Measurements from ENCODE around the gene TNFRSF21. TPM values are rescaled to one million over a fixed set of nuclear protein-coding genes. Genes with fewer than 3 reads are reported as not detected.

The TNFRSF21 gene
- total RNA-seq, 1 experiment from 2014 or later, result 47.3 TPM

DNA sequence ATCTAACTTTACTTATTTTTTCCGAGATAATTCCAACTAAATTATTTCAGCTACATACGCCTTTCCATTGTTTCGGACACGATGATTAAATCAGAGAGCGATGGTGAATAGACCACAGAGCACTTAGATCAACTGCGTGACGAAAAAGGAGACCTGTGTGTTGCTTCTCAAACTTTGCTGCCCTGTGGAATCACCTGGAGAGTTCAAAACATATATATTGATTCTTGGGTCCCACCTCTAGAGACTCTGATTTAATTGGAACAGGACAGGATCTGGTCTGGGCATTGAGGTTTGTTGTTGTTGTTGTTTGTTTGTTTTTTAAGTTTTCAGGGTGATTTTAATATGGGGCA, 401 bp upstream of the TNFRSF21 start:
- Mint-ChIP-seq H3K27ac (no peak overlapping the region), H3K4me1 (peaks cover 33% of the 10 kb centered on the region), H3K36me3 (peaks cover 21% of the 10 kb centered on the region), H3K27me3 (ENCODE audit: low read depth) (no peaks in the 10 kb centered on the region; the same call in 1 of the 2 replicates), H3K9me3 (peaks cover 36% of the 10 kb centered on the region), H3K4me3 (peak overlapping the region; percentile 81)
- no peak for DNase-seq (ENCODE audit: low spot score)
- ChIA-PET CTCF (interaction anchor here (0.6 to 1.2 kb wide), 3 partner anchors 14 to 232 kb away, joined by 3 read pairs; no protein-coding TSS in a partner anchor), POLR2A (no interaction called here)
- ATAC-seq, result peak; percentile 10
- no peak for TF ChIP-seq ZNF281 (CRISPR knock-in tag; IDR thresholded peaks at IDR 0.05)
- TF ChIP-seq MLX (CRISPR knock-in tag; IDR thresholded peaks at IDR 0.05), result no peak
- no peak for TF ChIP-seq ZNF232 (CRISPR knock-in tag; IDR thresholded peaks at IDR 0.05)
- no peak for TF ChIP-seq NFE2L1 (CRISPR knock-in tag; IDR thresholded peaks at IDR 0.05)
- TF ChIP-seq, protein P1, sequence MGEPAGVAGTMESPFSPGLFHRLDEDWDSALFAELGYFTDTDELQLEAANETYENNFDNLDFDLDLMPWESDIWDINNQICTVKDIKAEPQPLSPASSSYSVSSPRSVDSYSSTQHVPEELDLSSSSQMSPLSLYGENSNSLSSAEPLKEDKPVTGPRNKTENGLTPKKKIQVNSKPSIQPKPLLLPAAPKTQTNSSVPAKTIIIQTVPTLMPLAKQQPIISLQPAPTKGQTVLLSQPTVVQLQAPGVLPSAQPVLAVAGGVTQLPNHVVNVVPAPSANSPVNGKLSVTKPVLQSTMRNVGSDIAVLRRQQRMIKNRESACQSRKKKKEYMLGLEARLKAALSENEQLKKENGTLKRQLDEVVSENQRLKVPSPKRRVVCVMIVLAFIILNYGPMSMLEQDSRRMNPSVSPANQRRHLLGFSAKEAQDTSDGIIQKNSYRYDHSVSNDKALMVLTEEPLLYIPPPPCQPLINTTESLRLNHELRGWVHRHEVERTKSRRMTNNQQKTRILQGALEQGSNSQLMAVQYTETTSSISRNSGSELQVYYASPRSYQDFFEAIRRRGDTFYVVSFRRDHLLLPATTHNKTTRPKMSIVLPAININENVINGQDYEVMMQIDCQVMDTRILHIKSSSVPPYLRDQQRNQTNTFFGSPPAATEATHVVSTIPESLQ (CRISPR knock-in tag; IDR thresholded peaks at IDR 0.05), result no peak
- TF ChIP-seq ELF4 (CRISPR knock-in tag; IDR thresholded peaks at IDR 0.05; ENCODE audit: low read depth), result no peak
- no peak for TF ChIP-seq ETV6 (CRISPR knock-in tag; IDR thresholded peaks at IDR 0.05)
- TF ChIP-seq, protein P2, sequence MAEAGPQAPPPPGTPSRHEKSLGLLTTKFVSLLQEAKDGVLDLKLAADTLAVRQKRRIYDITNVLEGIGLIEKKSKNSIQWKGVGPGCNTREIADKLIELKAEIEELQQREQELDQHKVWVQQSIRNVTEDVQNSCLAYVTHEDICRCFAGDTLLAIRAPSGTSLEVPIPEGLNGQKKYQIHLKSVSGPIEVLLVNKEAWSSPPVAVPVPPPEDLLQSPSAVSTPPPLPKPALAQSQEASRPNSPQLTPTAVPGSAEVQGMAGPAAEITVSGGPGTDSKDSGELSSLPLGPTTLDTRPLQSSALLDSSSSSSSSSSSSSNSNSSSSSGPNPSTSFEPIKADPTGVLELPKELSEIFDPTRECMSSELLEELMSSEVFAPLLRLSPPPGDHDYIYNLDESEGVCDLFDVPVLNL (CRISPR knock-in tag; IDR thresholded peaks at IDR 0.05; ENCODE audit: borderline replicate concordance, low read depth), result no peak
- TF ChIP-seq, protein P3, sequence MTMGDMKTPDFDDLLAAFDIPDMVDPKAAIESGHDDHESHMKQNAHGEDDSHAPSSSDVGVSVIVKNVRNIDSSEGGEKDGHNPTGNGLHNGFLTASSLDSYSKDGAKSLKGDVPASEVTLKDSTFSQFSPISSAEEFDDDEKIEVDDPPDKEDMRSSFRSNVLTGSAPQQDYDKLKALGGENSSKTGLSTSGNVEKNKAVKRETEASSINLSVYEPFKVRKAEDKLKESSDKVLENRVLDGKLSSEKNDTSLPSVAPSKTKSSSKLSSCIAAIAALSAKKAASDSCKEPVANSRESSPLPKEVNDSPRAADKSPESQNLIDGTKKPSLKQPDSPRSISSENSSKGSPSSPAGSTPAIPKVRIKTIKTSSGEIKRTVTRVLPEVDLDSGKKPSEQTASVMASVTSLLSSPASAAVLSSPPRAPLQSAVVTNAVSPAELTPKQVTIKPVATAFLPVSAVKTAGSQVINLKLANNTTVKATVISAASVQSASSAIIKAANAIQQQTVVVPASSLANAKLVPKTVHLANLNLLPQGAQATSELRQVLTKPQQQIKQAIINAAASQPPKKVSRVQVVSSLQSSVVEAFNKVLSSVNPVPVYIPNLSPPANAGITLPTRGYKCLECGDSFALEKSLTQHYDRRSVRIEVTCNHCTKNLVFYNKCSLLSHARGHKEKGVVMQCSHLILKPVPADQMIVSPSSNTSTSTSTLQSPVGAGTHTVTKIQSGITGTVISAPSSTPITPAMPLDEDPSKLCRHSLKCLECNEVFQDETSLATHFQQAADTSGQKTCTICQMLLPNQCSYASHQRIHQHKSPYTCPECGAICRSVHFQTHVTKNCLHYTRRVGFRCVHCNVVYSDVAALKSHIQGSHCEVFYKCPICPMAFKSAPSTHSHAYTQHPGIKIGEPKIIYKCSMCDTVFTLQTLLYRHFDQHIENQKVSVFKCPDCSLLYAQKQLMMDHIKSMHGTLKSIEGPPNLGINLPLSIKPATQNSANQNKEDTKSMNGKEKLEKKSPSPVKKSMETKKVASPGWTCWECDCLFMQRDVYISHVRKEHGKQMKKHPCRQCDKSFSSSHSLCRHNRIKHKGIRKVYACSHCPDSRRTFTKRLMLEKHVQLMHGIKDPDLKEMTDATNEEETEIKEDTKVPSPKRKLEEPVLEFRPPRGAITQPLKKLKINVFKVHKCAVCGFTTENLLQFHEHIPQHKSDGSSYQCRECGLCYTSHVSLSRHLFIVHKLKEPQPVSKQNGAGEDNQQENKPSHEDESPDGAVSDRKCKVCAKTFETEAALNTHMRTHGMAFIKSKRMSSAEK (CRISPR knock-in tag; IDR thresholded peaks at IDR 0.05; ENCODE audit: borderline replicate concordance), result no peak
- no peak for TF ChIP-seq KAT7 (CRISPR knock-in tag; IDR thresholded peaks at IDR 0.05; ENCODE audit: borderline replicate concordance)
- TF ChIP-seq RORB (CRISPR knock-in tag; IDR thresholded peaks at IDR 0.05), result no peak
- TF ChIP-seq ZMAT4 (CRISPR knock-in tag; IDR thresholded peaks at IDR 0.05), result no peak
- TF ChIP-seq AR (CRISPR knock-in tag; IDR thresholded peaks at IDR 0.05), result no peak
- no peak for TF ChIP-seq MXD4 (CRISPR knock-in tag; IDR thresholded peaks at IDR 0.05; ENCODE audit: borderline replicate concordance)
- no peak for TF ChIP-seq ZNF317 (CRISPR knock-in tag; IDR thresholded peaks at IDR 0.05; ENCODE audit: borderline replicate concordance, low read depth)

Measured in WTC11 (cell line).